Memory B cell (primary cell): ENCODE measurements around the gene KCNMA1.

Source experiments
- ATAC-seq: fragments of 150-1000 bp; cut with Tn5 transposase; 2 replicates; pipeline ENCODE4 v1.10.0; 2021; ENCODE audit warnings: low read depth, mild to moderate bottlenecking, moderate library complexity
- DNase-seq, 2 donors: peaks; one replicate each; pipeline ENCODE4 v3.0.0; 2022; ENCODE audit warnings: low spot score in 2 of 2
- H3K27ac Mint-ChIP-seq: one replicate; pipeline ENCODE4 v1.8.0; 2022; ENCODE audit warnings: mild to moderate bottlenecking, moderate library complexity, mixed read lengths
- H3K27me3 Mint-ChIP-seq: one replicate; pipeline ENCODE4 v1.8.0; 2022; ENCODE audit warnings: mixed read lengths
- H3K36me3 Mint-ChIP-seq: one replicate; pipeline ENCODE4 v1.8.0; 2022; ENCODE audit warnings: mild to moderate bottlenecking, mixed read lengths
- H3K4me1 Mint-ChIP-seq: one replicate; pipeline ENCODE4 v1.8.0; 2022; ENCODE audit warnings: mixed read lengths
- H3K4me3 Mint-ChIP-seq: one replicate; pipeline ENCODE4 v1.8.0; 2022; ENCODE audit warnings: mild to moderate bottlenecking, moderate library complexity, mixed read lengths
- H3K9me3 Mint-ChIP-seq: one replicate; pipeline ENCODE4 v1.8.0; 2022; ENCODE audit warnings: mixed read lengths

The KCNMA1 gene

DNA sequence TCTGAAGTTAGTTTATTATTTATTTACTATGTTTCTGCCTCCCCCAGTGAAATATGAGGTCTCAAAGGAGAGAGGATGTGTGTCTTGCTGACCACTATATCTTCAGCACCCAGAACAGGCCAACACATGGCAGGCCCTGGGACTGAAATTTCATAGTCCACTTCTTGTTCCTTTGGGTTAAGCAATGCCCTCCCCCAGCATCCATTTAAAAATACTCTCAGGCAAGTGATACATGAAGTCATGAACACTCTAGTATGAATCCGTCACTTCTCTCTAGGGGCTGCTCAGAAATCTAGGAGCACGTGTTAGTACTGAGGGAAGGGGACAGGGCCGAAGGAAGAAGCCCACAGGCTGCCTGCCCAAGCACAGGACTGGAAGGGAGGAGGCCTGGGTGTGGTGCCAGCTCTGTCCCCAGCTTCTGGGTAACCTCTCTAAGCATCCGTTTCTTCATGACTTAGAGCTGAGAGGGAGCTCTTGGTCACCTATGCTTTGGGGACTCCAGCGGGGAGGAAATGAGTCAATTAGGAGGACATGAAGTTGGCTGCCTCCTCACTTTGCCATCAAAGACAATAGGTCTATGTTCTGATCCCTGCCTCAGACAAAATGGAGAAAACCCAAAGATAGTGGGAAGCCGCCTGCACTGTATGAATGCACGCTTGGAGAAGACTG lies 119.2 kb downstream of the KCNMA1 start:
- Mint-ChIP-seq H3K36me3 (no peaks in the 10 kb centered on the region), H3K27ac (no peak overlapping the region), H3K4me1 (no peaks in the 10 kb centered on the region), H3K9me3 (no peaks in the 10 kb centered on the region), H3K27me3 (peaks cover 17% of the 10 kb centered on the region), H3K4me3 (no peak overlapping the region)
- no peak for DNase-seq
- no peak for ATAC-seq

- DNase-seq: no peak
- no peak overlapping the region for H3K27ac Mint-ChIP-seq
- ATAC-seq: no peak
- H3K4me3 Mint-ChIP-seq: no peak overlapping the region
- H3K9me3 Mint-ChIP-seq: no peaks in the 10 kb centered on the region
- H3K36me3 Mint-ChIP-seq: no peaks in the 10 kb centered on the region
- H3K27me3 Mint-ChIP-seq: peaks cover 19% of the 10 kb centered on the region
- no peaks in the 10 kb centered on the region for H3K4me1 Mint-ChIP-seq
These were observed 121.0 kb downstream of the KCNMA1 start for GRCh38 chr10:77516575-77516974.

DNA sequence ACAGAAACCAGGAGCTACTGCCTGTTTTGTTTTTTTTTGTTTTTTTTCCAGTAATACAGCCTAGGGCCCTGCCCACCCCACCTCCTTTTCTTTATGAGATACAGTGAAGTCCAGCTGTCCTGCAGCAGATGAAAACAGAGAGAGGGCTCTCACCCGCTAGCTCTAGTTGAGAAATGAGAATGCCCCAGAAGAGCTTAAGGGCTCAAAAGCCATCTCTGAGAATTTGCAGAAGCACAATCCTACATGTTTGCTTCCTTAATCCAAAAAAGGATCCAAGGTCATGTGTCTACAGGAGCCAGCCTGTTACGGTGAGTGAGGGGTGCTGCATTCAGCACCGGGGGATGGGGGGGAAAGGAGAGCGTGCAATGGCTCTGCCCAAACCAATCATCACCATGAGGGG lies 122.7 kb downstream of the KCNMA1 start:
- DNase-seq: no peak
- Mint-ChIP-seq H3K36me3 (no peaks in the 10 kb centered on the region), H3K4me3 (no peak overlapping the region), H3K27me3 (peaks cover 16% of the 10 kb centered on the region), H3K27ac (no peak overlapping the region), H3K4me1 (no peaks in the 10 kb centered on the region), H3K9me3 (no peaks in the 10 kb centered on the region)
- no peak for ATAC-seq

DNA sequence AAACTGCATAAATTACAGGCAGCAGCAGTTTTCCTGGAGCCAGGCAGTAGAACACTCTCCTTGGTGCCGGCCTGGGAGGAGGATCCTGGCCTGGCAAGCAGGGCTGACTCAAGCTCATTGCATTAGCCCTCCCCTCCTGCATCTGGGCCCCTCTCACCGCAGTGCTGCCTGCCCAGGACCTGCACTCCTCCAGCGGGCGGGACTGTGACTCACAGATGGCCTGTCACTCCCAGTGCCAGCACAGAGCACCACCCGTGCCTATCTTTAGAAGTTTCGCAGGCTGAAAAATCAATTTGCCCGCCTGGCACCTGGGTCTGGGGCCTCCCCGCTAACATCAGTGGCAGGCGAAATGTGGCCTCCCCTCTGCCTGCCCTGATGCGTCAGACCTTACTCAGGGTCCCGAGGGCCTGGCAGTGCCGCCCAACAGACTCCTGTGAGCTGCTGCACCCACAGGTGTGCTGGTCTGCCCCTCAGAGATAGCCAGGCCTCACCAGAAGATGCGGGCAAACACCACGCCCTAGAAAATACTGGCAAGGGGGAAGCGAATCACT lies 123.8 kb downstream of the KCNMA1 start:
- ATAC-seq: no peak
- no peaks in the 10 kb centered on the region for H3K4me1 Mint-ChIP-seq
- H3K27me3 Mint-ChIP-seq: peaks cover 15% of the 10 kb centered on the region
- no peak overlapping the region for H3K4me3 Mint-ChIP-seq
- no peaks in the 10 kb centered on the region for H3K9me3 Mint-ChIP-seq
- no peaks in the 10 kb centered on the region for H3K36me3 Mint-ChIP-seq
- no peak for DNase-seq
- no peak overlapping the region for H3K27ac Mint-ChIP-seq

DNA sequence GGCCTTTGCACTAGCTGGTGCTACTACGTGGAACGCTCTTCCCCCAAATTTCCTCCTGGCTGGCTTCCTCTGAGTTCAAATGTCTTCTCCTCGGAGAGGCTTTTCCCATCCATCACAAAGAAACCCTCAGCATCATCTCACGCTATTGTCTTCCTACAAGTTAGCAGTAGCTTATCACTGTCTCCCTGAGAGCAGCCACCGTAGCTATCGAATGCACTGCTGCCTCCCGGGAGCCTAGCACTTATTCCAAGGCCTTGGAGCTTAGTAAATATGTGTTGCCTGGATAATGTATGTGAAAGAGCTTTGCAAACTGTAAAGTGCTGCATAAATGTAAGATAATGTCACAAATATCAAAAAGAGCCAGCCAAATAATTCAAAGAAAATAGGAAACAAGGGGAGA lies 124.4 kb downstream of the KCNMA1 start:
- no peak for ATAC-seq
- H3K27ac Mint-ChIP-seq: no peak overlapping the region
- no peaks in the 10 kb centered on the region for H3K36me3 Mint-ChIP-seq
- peaks cover 15% of the 10 kb centered on the region for H3K27me3 Mint-ChIP-seq
- DNase-seq: no peak
- H3K4me1 Mint-ChIP-seq: no peaks in the 10 kb centered on the region
- H3K4me3 Mint-ChIP-seq: no peak overlapping the region
- no peaks in the 10 kb centered on the region for H3K9me3 Mint-ChIP-seq

DNA sequence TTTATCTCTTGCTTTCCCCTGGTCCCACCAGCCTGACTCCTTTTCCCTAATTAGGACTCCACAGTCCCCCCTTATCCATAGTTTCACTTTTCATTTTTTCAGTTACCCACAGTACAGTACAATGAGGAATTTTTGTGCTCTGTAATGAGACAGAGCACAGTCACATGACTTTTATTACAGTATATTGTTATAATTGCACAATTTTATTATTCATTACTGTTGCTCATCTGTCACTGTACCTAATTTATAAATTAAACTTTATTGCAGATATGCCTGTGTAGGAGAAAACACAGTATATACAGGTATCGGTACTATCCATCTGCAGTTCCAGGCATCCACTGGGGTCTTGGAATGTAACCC lies 125.4 kb downstream of the KCNMA1 start:
- ATAC-seq (no peak), DNase-seq (no peak)
- Mint-ChIP-seq H3K4me3 (no peak overlapping the region), H3K27ac (no peak overlapping the region), H3K27me3 (peaks cover 13% of the 10 kb centered on the region), H3K9me3 (no peaks in the 10 kb centered on the region), H3K4me1 (no peaks in the 10 kb centered on the region), H3K36me3 (no peaks in the 10 kb centered on the region)

DNA sequence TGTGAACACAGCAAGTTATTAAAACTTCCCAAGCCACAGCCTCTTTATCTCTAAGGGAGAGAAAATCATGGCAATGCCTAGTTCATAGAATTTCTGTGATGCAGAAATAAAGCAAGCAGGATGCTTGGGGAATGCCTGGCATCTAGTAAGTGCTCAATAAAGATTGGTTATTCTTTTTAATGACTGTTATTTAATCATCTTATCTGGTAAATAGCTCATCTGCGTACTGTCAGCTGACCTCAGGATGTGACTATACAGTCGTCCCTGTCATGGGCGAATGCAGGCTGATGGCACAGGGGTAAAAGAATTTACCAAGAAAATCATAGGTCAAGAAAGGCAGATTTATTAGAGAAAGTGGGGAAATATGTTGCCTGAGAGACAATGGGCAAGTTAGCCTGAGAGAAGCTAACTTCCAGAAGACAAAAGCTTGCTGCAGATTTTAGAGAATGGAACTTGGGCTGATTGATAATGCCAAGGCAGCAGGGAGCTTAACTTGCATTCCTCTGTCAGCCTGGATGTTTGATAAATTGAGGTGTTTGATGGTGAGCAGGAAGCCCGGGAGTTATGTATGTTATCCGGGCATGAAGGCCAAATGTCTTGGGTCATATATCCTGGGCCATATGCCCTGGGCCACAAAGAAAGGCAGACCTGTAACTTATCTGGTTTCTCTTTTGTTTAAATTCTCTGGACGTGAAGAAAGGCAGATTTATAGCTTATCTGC lies 126.0 kb downstream of the KCNMA1 start:
- DNase-seq: no peak
- no peak overlapping the region for H3K27ac Mint-ChIP-seq
- no peaks in the 10 kb centered on the region for H3K9me3 Mint-ChIP-seq
- no peak for ATAC-seq
- H3K36me3 Mint-ChIP-seq: no peaks in the 10 kb centered on the region
- H3K27me3 Mint-ChIP-seq: peaks cover 13% of the 10 kb centered on the region
- no peak overlapping the region for H3K4me3 Mint-ChIP-seq
- no peaks in the 10 kb centered on the region for H3K4me1 Mint-ChIP-seq

GRCh38 chr10:77510695-77511094 lies 126.9 kb downstream of the KCNMA1 start:
- no peak for ATAC-seq
- H3K4me3 Mint-ChIP-seq: no peak overlapping the region

DNA sequence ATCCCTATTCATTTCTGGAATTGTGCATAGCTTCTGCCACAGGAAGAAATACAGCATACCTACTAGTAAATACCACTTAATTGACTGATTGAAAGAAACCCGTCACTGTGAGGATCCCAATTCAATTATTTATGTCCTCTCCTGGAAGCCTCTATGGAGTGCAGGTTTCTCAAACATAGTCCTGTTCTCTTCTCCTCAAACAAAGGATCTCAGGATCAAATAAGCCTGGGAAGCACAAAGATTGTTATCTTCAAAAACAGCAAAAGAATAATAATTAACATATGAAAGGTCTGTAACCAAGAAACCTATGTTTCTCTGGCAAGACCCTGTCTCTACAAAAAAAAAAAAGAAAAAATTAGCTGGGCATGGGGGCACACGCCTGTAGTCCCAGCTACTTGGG lies 127.3 kb downstream of the KCNMA1 start:
- Mint-ChIP-seq H3K4me3 (no peak overlapping the region), H3K4me1 (no peaks in the 10 kb centered on the region), H3K36me3 (no peaks in the 10 kb centered on the region), H3K27ac (no peak overlapping the region), H3K27me3 (peaks cover 11% of the 10 kb centered on the region), H3K9me3 (no peaks in the 10 kb centered on the region)
- no peak for ATAC-seq
- DNase-seq: no peak

More at GRCh38 chr10:77510695-77511094, 126.9 kb downstream of the KCNMA1 start:
- Mint-ChIP-seq H3K27me3 (peaks cover 13% of the 10 kb centered on the region), H3K36me3 (no peaks in the 10 kb centered on the region), H3K9me3 (no peaks in the 10 kb centered on the region), H3K27ac (no peak overlapping the region), H3K4me1 (no peaks in the 10 kb centered on the region)
- no peak for DNase-seq

GRCh38 chr10:77509391-77509790 lies 128.2 kb downstream of the KCNMA1 start:
- H3K36me3 Mint-ChIP-seq: no peaks in the 10 kb centered on the region

GRCh38 chr10:77507291-77507880 lies 130.2 kb downstream of the KCNMA1 start:
- Mint-ChIP-seq H3K27ac (no peak overlapping the region), H3K36me3 (no peaks in the 10 kb centered on the region), H3K9me3 (no peaks in the 10 kb centered on the region), H3K27me3 (peaks cover 7% of the 10 kb centered on the region), H3K4me3 (no peak overlapping the region), H3K4me1 (no peaks in the 10 kb centered on the region)
- no peak for ATAC-seq
- no peak for DNase-seq

More at GRCh38 chr10:77509391-77509790, 128.2 kb downstream of the KCNMA1 start:
- H3K27me3 Mint-ChIP-seq: peaks cover 11% of the 10 kb centered on the region
- no peaks in the 10 kb centered on the region for H3K4me1 Mint-ChIP-seq
- DNase-seq (no peak), ATAC-seq (no peak)
- H3K9me3 Mint-ChIP-seq: no peaks in the 10 kb centered on the region
- H3K4me3 Mint-ChIP-seq: no peak overlapping the region
- H3K27ac Mint-ChIP-seq: no peak overlapping the region

DNA sequence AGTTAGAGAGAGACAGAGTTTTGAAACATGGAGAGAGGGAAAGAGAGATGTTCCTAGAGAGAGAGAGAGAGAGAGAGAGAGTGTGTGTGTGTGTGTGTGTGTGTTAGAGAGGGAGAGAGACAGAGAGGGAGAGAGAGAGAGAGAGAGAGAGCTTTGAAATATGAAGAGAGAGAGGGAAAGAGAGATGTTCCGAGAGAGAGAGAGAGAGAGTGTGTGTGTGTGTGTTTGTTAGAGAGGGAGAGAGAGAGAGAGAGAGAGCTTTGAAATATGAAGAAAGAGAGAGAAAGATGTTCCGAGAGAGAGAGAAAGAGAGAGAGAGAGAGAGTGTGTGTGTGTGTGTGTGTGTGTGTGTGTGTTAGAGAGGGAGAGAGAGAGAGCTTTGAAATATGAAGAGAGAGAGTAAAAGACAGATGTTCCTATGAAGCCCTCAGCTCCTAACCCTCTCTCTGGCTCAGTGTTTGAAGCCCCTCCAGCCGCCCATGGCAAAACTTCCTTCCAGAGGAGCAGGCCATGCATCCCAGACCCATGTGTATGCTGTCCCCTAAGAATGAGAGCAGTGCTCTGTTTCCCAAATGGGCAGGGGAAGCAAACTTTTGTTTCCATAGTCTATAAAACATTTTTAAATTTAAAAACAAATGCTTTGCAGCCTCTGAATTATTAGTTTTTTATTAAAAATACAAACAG lies 130.9 kb downstream of the KCNMA1 start:
- ATAC-seq (no peak), DNase-seq (no peak)
- no peaks in the 10 kb centered on the region for H3K4me1 Mint-ChIP-seq
- H3K36me3 Mint-ChIP-seq: no peaks in the 10 kb centered on the region
- peaks cover 7% of the 10 kb centered on the region for H3K27me3 Mint-ChIP-seq
- no peak overlapping the region for H3K4me3 Mint-ChIP-seq
- no peak overlapping the region for H3K27ac Mint-ChIP-seq
- no peaks in the 10 kb centered on the region for H3K9me3 Mint-ChIP-seq

DNA sequence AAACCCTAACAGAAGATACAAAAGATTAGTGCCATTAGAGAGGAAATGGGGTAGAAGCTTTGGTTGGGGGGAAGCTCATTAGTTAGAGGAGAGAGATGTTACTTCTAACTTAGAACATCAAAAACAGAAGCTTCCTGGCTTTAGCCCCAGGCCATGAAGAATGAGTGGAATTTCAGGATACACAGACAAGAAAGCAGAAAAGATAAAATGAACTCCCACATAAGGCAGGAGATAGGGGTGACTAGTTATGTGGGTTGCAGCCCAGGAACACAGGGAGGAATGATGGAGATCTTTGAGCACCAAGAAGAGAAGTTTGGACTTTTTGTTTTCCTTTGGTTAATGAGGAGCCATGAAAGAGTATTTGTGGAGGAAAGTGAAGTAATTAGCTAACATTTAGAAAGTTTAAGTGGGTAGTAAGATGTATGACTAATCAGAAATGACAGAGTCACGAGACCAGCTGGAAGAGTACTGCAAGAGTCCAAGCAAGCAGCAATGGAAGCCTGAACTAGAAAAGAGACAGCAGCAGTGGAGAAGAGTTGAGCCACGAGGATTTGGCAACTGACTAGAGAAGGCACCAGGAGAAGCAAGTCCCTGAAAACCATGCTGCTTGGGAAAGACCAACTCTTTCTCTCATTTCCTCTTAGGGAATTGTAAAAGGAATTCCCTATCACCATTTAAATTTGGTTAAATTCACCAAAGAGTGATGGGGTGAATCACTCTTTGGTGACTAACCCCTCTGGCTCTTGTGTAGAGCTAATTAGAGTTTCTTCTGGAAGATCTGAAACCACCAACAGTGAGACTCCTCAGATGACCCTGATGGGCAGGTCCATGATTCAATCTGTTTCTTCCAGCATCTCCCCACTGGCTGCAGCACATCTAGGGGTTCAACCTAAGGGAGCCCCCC lies 131.9 kb downstream of the KCNMA1 start:
- ATAC-seq (no peak), DNase-seq (no peak)

More for the DNA sequence above, 131.9 kb downstream of the KCNMA1 start:
- Mint-ChIP-seq H3K27me3 (peaks cover 9% of the 10 kb centered on the region), H3K4me1 (no peaks in the 10 kb centered on the region), H3K9me3 (no peaks in the 10 kb centered on the region), H3K4me3 (no peak overlapping the region), H3K27ac (no peak overlapping the region), H3K36me3 (no peaks in the 10 kb centered on the region)
